Measurements from ENCODE around the gene EFTUD2.

The EFTUD2 gene

GRCh38 chr17:44850025-44850424, 49.2 kb downstream of the EFTUD2 start:
- intact Hi-C loops (cut with DNase I; ENCODE audit: low total_unique reads): no loop called here
- no peak for TF ChIP-seq CTCF (IDR thresholded peaks at IDR 0.05)
- H3K4me1 ChIP-seq: no peaks in the 10 kb centered on the region
- no peak overlapping the region for H3K27ac ChIP-seq
- H3K27me3 ChIP-seq: no peaks in the 10 kb centered on the region
- no peaks in the 10 kb centered on the region for H3K9me3 ChIP-seq
- no peak overlapping the region for H3K4me3 ChIP-seq
- H3K36me3 ChIP-seq: peaks cover 48 to 62% (median 48%) of the 10 kb centered on the region in 3 donors
- no peak for DNase-seq

GRCh38 chr17:44848961-44849489, 50.2 kb downstream of the EFTUD2 start:
- no peak for TF ChIP-seq CTCF (IDR thresholded peaks at IDR 0.05)
- Histone ChIP-seq H3K4me1 (peaks cover 0 to 10% (median 4%) of the 10 kb centered on the region in 4 donors), H3K27ac (no peak overlapping the region), H3K4me3 (no peak overlapping the region), H3K36me3 (peaks cover 38 to 52% (median 38%) of the 10 kb centered on the region in 3 donors), H3K9me3 (no peaks in the 10 kb centered on the region), H3K27me3 (no peaks in the 10 kb centered on the region)
- intact Hi-C loops (cut with DNase I; ENCODE audit: low total_unique reads): no loop called here
- no peak for DNase-seq

GRCh38 chr17:44848257-44848795, 50.9 kb downstream of the EFTUD2 start:
- no peak for DNase-seq
- no peak for TF ChIP-seq CTCF (IDR thresholded peaks at IDR 0.05)
- H3K27me3 ChIP-seq: no peaks in the 10 kb centered on the region
- H3K9me3 ChIP-seq: no peaks in the 10 kb centered on the region
- no peak overlapping the region for H3K27ac ChIP-seq
- no peak overlapping the region for H3K4me3 ChIP-seq
- H3K36me3 ChIP-seq: peaks cover 31 to 45% (median 31%) of the 10 kb centered on the region in 3 donors
- intact Hi-C loops (cut with DNase I; ENCODE audit: low total_unique reads): no loop called here
- peaks cover 0 to 15% (median 5%) of the 10 kb centered on the region in 4 donors for H3K4me1 ChIP-seq

- peaks cover 23 to 37% (median 24%) of the 10 kb centered on the region in 3 donors for H3K36me3 ChIP-seq
- DNase-seq: no peak
- TF ChIP-seq CTCF (IDR thresholded peaks at IDR 0.05): no peak
- H3K27ac ChIP-seq: no peak within 1 kb of the TSS
- no peaks in the 10 kb centered on the region for H3K9me3 ChIP-seq
- H3K4me3 ChIP-seq: no peak within 1 kb of the TSS
- intact Hi-C loops (cut with DNase I; ENCODE audit: low total_unique reads): no loop called here
- peaks cover 0 to 22% (median 8%) of the 10 kb centered on the region in 4 donors for H3K4me1 ChIP-seq
- H3K27me3 ChIP-seq: no peaks in the 10 kb centered on the region
These were observed 51.7 kb downstream of the EFTUD2 start, which contains the start of gene HIGD1B for GRCh38 chr17:44847586-44847985. Gene HIGD1B, plus strand, starts transcription at chr17:44847883. Its CDS starts 270 bp downstream, at chr17:44848153.

GRCh38 chr17:44846206-44846605, 53.0 kb downstream of the EFTUD2 start:
- no peak for TF ChIP-seq CTCF (IDR thresholded peaks at IDR 0.05)
- Histone ChIP-seq H3K36me3 (peaks cover 10 to 23% (median 11%) of the 10 kb centered on the region in 3 donors), H3K27me3 (no peaks in the 10 kb centered on the region), H3K9me3 (no peaks in the 10 kb centered on the region), H3K27ac (no peak overlapping the region), H3K4me3 (no peak overlapping the region), H3K4me1 (peaks cover 0 to 25% (median 10%) of the 10 kb centered on the region in 4 donors)
- intact Hi-C loops (cut with DNase I; ENCODE audit: low total_unique reads): no loop called here
- DNase-seq: no peak
